COR-L47 (cell line): ENCODE measurements around the gene SNRPA1.

Experiments
- DNase-seq: peaks from one replicate; lab custom pipeline; 2025; lab: John Stamatoyannopoulos, UW

SNRPA1 gene

GRCh38 chr15:101242160-101242998 is 52.7 kb downstream of the SNRPA1 start:
- no peak for DNase-seq

GRCh38 chr15:101240358-101240757 is 54.7 kb downstream of the SNRPA1 start:
- no peak for DNase-seq

GRCh38 chr15:101239724-101240136 is 55.3 kb downstream of the SNRPA1 start:
- DNase-seq = no peak

GRCh38 chr15:101237251-101237650 is 57.8 kb downstream of the SNRPA1 start:
- DNase-seq = no peak

- DNase-seq = no peak
Observed at GRCh38 chr15:101233651-101234280, 61.3 kb downstream of the SNRPA1 start.

GRCh38 chr15:101232677-101233076 is 62.4 kb downstream of the SNRPA1 start:
- no peak for DNase-seq
